ENCODE data around the gene TIPIN.

TIPIN gene

DNA sequence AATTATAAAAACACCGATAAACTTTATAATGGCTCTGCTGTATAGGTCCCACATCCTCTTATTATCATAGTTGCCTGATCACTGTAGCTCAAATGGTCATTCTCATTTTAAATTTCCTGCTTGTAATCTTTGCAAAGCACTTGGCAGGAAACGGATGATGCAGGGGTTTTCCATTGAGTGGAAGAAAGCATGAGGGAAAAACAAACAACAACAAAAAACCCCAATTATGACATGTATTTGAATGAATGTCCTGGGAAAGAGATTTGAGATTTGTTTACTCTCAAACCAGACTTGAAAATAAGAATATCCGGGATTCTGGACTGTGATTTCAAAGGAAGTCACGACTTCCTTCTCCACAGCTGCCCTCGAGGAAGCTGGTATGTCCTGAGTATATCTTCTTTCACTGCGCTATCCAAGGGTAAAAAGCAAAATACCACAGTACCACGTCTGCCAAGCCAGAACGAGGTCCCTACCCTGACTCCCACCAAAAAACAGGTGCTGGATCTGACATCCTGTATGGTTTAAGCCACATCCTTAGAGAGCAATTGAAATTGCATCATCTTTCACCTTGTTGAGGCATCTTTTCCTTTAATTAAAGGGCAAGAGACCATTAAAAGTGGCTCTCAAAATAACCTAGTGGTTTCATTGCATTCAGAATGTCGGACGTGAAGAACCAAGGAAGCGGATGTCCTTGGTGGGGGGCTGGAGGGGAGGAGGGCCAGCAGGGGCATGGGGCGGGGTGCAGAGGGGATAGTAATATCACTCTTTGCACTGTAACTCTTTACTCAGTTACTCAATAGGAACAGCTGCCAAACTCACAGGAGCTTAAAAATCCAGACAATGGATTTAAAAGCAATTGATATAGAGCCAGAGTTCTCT, 13.5 kb upstream of the TIPIN start:
- TF ChIP-seq TCF12 (IDR thresholded peaks at IDR 0.05; ENCODE audit: low read depth) (no peak), FOXM1 (IDR thresholded peaks at IDR 0.05; ENCODE audit: borderline replicate concordance, low read depth) (no peak), YY1 (IDR thresholded peaks at IDR 0.05; ENCODE audit: low read depth) (no peak), CEBPB (IDR thresholded peaks at IDR 0.05) (peak; percentile 88), RAD21 (IDR thresholded peaks at IDR 0.05; ENCODE audit: low read depth) (no peak)
- TF ChIP-seq, protein P1, sequence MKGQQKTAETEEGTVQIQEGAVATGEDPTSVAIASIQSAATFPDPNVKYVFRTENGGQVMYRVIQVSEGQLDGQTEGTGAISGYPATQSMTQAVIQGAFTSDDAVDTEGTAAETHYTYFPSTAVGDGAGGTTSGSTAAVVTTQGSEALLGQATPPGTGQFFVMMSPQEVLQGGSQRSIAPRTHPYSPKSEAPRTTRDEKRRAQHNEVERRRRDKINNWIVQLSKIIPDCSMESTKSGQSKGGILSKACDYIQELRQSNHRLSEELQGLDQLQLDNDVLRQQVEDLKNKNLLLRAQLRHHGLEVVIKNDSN (IDR thresholded peaks at IDR 0.05) = no peak
- TF ChIP-seq, protein P2, sequence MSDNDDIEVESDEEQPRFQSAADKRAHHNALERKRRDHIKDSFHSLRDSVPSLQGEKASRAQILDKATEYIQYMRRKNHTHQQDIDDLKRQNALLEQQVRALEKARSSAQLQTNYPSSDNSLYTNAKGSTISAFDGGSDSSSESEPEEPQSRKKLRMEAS (IDR thresholded peaks at IDR 0.05) = peak; percentile 81

DNA sequence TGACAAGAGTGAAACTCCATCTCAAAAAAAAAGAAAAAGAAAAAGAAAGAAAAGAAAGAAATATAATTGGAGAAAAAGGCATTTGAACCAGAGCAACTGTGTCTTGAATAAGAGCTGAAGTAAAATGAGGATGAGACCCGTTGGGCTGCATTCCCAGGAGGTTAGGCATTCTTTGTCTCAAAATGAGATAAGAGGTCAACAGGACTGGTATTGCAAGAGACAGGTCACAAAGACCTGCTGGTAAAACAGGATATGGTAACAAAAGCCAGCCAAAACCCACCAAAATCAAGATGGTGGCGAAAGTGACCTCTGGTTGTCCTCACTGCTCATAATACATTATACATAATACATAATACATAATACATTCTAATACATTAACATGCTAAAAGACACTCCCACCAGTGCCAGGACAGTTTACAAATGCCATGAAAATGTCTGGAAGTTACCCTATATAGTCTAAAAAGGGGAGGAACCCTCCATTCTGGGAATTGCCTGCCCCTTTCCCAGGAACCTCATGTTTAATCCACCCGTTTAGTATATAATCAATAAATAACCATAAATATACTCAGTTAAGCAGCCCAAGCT, 8.6 kb upstream of the TIPIN start:
- TF ChIP-seq CEBPB (IDR thresholded peaks at IDR 0.05) = no peak
- no peak for TF ChIP-seq EP300 (IDR thresholded peaks at IDR 0.05; ENCODE audit: borderline replicate concordance)
- TF ChIP-seq TAF1 (IDR thresholded peaks at IDR 0.05; ENCODE audit: low read depth) = no peak
- TF ChIP-seq NFIC (IDR thresholded peaks at IDR 0.05) = no peak
- TF ChIP-seq RAD21 (IDR thresholded peaks at IDR 0.05; ENCODE audit: low read depth) = no peak
- TF ChIP-seq YY1 (IDR thresholded peaks at IDR 0.05; ENCODE audit: low read depth) = no peak
- no peak for TF ChIP-seq TEAD4 (IDR thresholded peaks at IDR 0.05)
- TF ChIP-seq, protein P2 (IDR thresholded peaks at IDR 0.05) = no peak
- TF ChIP-seq CREB1 (IDR thresholded peaks at IDR 0.05; ENCODE audit: low read depth) = no peak
- TF ChIP-seq, protein P3, sequence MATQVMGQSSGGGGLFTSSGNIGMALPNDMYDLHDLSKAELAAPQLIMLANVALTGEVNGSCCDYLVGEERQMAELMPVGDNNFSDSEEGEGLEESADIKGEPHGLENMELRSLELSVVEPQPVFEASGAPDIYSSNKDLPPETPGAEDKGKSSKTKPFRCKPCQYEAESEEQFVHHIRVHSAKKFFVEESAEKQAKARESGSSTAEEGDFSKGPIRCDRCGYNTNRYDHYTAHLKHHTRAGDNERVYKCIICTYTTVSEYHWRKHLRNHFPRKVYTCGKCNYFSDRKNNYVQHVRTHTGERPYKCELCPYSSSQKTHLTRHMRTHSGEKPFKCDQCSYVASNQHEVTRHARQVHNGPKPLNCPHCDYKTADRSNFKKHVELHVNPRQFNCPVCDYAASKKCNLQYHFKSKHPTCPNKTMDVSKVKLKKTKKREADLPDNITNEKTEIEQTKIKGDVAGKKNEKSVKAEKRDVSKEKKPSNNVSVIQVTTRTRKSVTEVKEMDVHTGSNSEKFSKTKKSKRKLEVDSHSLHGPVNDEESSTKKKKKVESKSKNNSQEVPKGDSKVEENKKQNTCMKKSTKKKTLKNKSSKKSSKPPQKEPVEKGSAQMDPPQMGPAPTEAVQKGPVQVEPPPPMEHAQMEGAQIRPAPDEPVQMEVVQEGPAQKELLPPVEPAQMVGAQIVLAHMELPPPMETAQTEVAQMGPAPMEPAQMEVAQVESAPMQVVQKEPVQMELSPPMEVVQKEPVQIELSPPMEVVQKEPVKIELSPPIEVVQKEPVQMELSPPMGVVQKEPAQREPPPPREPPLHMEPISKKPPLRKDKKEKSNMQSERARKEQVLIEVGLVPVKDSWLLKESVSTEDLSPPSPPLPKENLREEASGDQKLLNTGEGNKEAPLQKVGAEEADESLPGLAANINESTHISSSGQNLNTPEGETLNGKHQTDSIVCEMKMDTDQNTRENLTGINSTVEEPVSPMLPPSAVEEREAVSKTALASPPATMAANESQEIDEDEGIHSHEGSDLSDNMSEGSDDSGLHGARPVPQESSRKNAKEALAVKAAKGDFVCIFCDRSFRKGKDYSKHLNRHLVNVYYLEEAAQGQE (IDR thresholded peaks at IDR 0.05; ENCODE audit: low read depth) = no peak
- no peak for TF ChIP-seq EGR1 (IDR thresholded peaks at IDR 0.05)
- no peak for TF ChIP-seq FOXM1 (IDR thresholded peaks at IDR 0.05; ENCODE audit: borderline replicate concordance, low read depth)
- TF ChIP-seq, protein P1 (IDR thresholded peaks at IDR 0.05) = no peak

DNA sequence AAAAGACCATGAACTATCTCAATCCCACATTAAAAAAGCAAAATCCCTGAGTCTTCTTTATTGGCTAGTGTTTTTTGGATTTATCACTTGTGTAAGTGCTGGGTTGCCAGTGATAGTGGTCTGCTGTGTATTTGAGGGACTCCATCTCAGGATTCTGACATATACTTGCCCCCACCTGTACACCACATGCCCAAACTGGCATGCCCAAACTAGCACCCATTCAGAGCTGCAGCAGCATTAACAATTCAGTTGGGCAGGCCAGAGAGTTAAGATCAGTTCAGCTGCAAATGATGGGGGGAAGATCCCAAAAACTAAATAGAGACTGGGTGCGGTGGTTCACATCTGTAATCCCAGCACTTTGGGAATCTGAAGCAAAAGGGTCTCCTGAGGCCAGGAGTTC, 6.3 kb upstream of the TIPIN start:
- TF ChIP-seq EP300 (IDR thresholded peaks at IDR 0.05; ENCODE audit: borderline replicate concordance) (no peak), TEAD4 (IDR thresholded peaks at IDR 0.05) (no peak), YY1 (IDR thresholded peaks at IDR 0.05; ENCODE audit: low read depth) (no peak), TAF1 (IDR thresholded peaks at IDR 0.05; ENCODE audit: low read depth) (no peak)

DNA sequence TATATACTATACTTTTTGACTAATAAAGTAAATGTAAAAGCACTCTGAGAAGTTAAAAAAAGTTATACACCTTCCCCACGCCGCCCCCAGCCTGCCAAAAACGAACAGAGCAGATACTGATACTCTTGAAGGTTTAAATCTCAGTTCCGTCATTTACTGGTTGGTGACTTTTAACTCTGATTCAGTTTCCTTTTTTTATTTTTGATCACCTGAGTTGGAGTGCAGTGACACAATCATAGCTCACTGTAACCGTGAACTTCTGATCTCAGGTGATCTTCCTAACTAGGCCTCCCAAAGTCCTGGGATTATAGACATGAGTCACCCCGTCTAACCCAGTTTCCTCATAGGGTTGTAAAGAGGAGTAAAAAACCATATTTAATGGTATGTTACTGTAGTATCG, 3.3 kb upstream of the TIPIN start:
- TF ChIP-seq ZBTB7A (IDR thresholded peaks at IDR 0.05; ENCODE audit: low read depth) = no peak
- no peak for TF ChIP-seq TCF12 (IDR thresholded peaks at IDR 0.05; ENCODE audit: low read depth)
- TF ChIP-seq CEBPB (IDR thresholded peaks at IDR 0.05) = no peak
- no peak for TF ChIP-seq EP300 (IDR thresholded peaks at IDR 0.05; ENCODE audit: borderline replicate concordance)

DNA sequence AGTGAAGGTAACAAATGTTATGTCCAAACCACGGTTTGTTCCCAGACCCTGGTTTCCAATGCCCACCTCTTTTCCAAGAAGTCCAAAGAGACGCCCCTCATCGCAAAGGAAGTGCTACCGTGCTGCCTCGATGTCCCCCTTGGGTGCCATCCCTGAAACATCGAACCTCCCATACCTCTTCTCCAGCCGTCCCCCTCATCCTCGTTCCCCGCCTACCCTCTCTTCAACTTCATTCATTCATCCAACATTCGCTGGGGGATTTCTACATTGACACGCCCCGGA, 467 bp downstream of the TIPIN start:
- TF ChIP-seq NFIC (IDR thresholded peaks at IDR 0.05) (no peak), EP300 (IDR thresholded peaks at IDR 0.05; ENCODE audit: borderline replicate concordance) (no peak), TAF1 (IDR thresholded peaks at IDR 0.05; ENCODE audit: low read depth) (no peak), ZBTB7A (IDR thresholded peaks at IDR 0.05; ENCODE audit: low read depth) (no peak), TEAD4 (IDR thresholded peaks at IDR 0.05) (no peak), CEBPB (IDR thresholded peaks at IDR 0.05) (no peak), CREB1 (IDR thresholded peaks at IDR 0.05; ENCODE audit: low read depth) (no peak), EGR1 (IDR thresholded peaks at IDR 0.05) (no peak), YY1 (IDR thresholded peaks at IDR 0.05; ENCODE audit: low read depth) (no peak), TCF12 (IDR thresholded peaks at IDR 0.05; ENCODE audit: low read depth) (no peak), RAD21 (IDR thresholded peaks at IDR 0.05; ENCODE audit: low read depth) (no peak), FOXM1 (IDR thresholded peaks at IDR 0.05; ENCODE audit: borderline replicate concordance, low read depth) (no peak)
- TF ChIP-seq, protein P1 (IDR thresholded peaks at IDR 0.05) = no peak
- TF ChIP-seq, protein P2 (IDR thresholded peaks at IDR 0.05) = no peak
- TF ChIP-seq, protein P3 (IDR thresholded peaks at IDR 0.05; ENCODE audit: low read depth) = no peak
